OCI-LY1 (cell line): ENCODE data around the gene SRRM2.
A peak's percentile ranks its signal among the peaks of the same experiment; 100 is the strongest.

Experiments used
- H2AFZ ChIP-seq: fragments of 200-600 bp; sonication (generic), shearing (Covaris generic); 2 replicates; pipeline ENCODE4 v1.6.0; 2014; ENCODE audit warnings: antibody characterized with exemption, mild to moderate bottlenecking, low read length
- H3F3A ChIP-seq: fragments of 200-600 bp; sonication (generic), shearing (Covaris generic); 2 replicates; pipeline ENCODE4 v1.6.0; 2014; ENCODE audit warnings: mild to moderate bottlenecking, antibody characterized with exemption, low read length, moderate library complexity; ENCODE audit not compliant: insufficient read depth
- H3K27ac ChIP-seq: fragments of 200-600 bp; sonication (generic); 2 replicates; pipeline ENCODE4 v1.5.1; 2014; ENCODE audit warnings: low read length, mixed run types, mild to moderate bottlenecking, low read depth; ENCODE audit not compliant: poor library complexity, severe bottlenecking
- H3K27me3 ChIP-seq: fragments of 200-600 bp; sonication (generic); 2 replicates; pipeline ENCODE4 v1.6.0; 2014; ENCODE audit warnings: antibody characterized with exemption, mild to moderate bottlenecking, low read length, moderate library complexity; ENCODE audit not compliant: insufficient read depth
- H3K36me3 ChIP-seq: fragments of 200-600 bp; sonication (generic); 2 replicates; pipeline ENCODE4 v1.6.1; 2014; ENCODE audit warnings: mild to moderate bottlenecking, antibody characterized with exemption, low read length, moderate library complexity, mixed read lengths; ENCODE audit not compliant: insufficient read depth
- H3K4me1 ChIP-seq: fragments of 200-600 bp; sonication (generic); 2 replicates; pipeline ENCODE4 v1.5.1; 2014; ENCODE audit warnings: mild to moderate bottlenecking, low read length, moderate library complexity; ENCODE audit not compliant: insufficient read depth, severe bottlenecking
- H3K4me2 ChIP-seq: fragments of 200-600 bp; sonication (generic), shearing (Covaris generic); 2 replicates; pipeline ENCODE4 v1.6.1; 2014; ENCODE audit warnings: low read length
- H3K4me3 ChIP-seq: fragments of 200-600 bp; sonication (generic); 2 replicates; pipeline ENCODE4 v1.5.1; 2014; ENCODE audit warnings: low read length, low read depth, mild to moderate bottlenecking, mixed read lengths; ENCODE audit not compliant: poor library complexity, severe bottlenecking
- H3K79me2 ChIP-seq: fragments of 200-600 bp; shearing (Covaris generic); 2 replicates; pipeline ENCODE4 v1.6.1; 2016; ENCODE audit warnings: mixed run types, low read length, mixed read lengths; ENCODE audit not compliant: insufficient read depth
- H3K9ac ChIP-seq: fragments of 200-600 bp; sonication (generic), shearing (Covaris generic); 2 replicates; pipeline ENCODE4 v1.6.1; 2014; ENCODE audit warnings: mild to moderate bottlenecking, low read length, mixed read lengths
- H3K9me2 ChIP-seq: fragments of 200-600 bp; sonication (generic), shearing (Covaris generic); 2 replicates; pipeline ENCODE4 v1.6.1; 2014; ENCODE audit warnings: low read depth, mild to moderate bottlenecking, low read length, mixed read lengths
- H3K9me3 ChIP-seq: fragments of 200-600 bp; shearing (Covaris generic); 2 replicates; pipeline ENCODE4 v1.6.1; 2014; ENCODE audit warnings: low read length, mixed read lengths
- H4K20me1 ChIP-seq: fragments of 200-600 bp; sonication (generic), shearing (Covaris generic); 2 replicates; pipeline ENCODE4 v1.6.0; 2016; ENCODE audit warnings: mild to moderate bottlenecking, low read length; ENCODE audit not compliant: insufficient read depth
- CTCF ChIP-seq: fragments of 200-600 bp; sonication (generic), shearing (Covaris generic); IDR thresholded peaks from 2 replicates; pipeline ENCODE4 v1.5.1; 2017; ENCODE audit warnings: mild to moderate bottlenecking, antibody characterized with exemption, low read length, moderate library complexity, mixed read lengths
- EZH2 ChIP-seq: fragments of 200-600 bp; sonication (generic), shearing (Covaris generic); IDR thresholded peaks from 2 replicates; pipeline ENCODE4 v1.8.0; 2017; ENCODE audit warnings: borderline replicate concordance, mixed run types, mild to moderate bottlenecking, antibody characterized with exemption, low read length, moderate library complexity, mixed read lengths

The SRRM2 gene

GRCh38 chr16:2752035-2752849 is at the start of gene SRRM2:
Gene SRRM2, plus strand, starts transcription at chr16:2752638. Its CDS starts 3,727 bp downstream, at chr16:2756365.
- no peak for TF ChIP-seq EZH2
- TF ChIP-seq CTCF = no peak
- H3K36me3 ChIP-seq = peaks cover 51% of the 10 kb centered on the region

GRCh38 chr16:2702871-2703745 is 49.3 kb upstream of the SRRM2 start:
- Histone ChIP-seq H3K9me3 (no peaks in the 10 kb centered on the region), H3K4me2 (no peak overlapping the region), H3K36me3 (peaks cover 25% of the 10 kb centered on the region), H3K27me3 (no peaks in the 10 kb centered on the region), H3K79me2 (no peaks in the 10 kb centered on the region), H3K4me1 (no peaks in the 10 kb centered on the region), H3K27ac (no peak overlapping the region), H3K9ac (no peak overlapping the region), H2AFZ (no peak overlapping the region), H3K9me2 (no peaks in the 10 kb centered on the region), H4K20me1 (no peaks in the 10 kb centered on the region), H3K4me3 (no peak overlapping the region), H3F3A (no peaks in the 10 kb centered on the region)
- TF ChIP-seq EZH2 (no peak), CTCF (no peak)

More at GRCh38 chr16:2752035-2752849, at the start of gene SRRM2:
- Histone ChIP-seq H3K27ac (peak within 1 kb of the TSS; percentile 90), H2AFZ (peak within 1 kb of the TSS; percentile 9; the same call in 1 of the 2 replicates), H3F3A (no peaks in the 10 kb centered on the region), H3K4me3 (peak within 1 kb of the TSS; percentile 94), H3K4me2 (peak within 1 kb of the TSS; percentile 99), H3K9me3 (no peaks in the 10 kb centered on the region), H3K4me1 (peaks cover 33% of the 10 kb centered on the region), H3K9me2 (no peaks in the 10 kb centered on the region), H4K20me1 (peaks cover 7% of the 10 kb centered on the region), H3K27me3 (no peaks in the 10 kb centered on the region), H3K9ac (peak within 1 kb of the TSS; percentile 100), H3K79me2 (peaks cover 43% of the 10 kb centered on the region)

- no peaks in the 10 kb centered on the region for H3K9me2 ChIP-seq
- no peaks in the 10 kb centered on the region for H3K79me2 ChIP-seq
- H2AFZ ChIP-seq = no peak overlapping the region
- peaks cover 20% of the 10 kb centered on the region for H3K36me3 ChIP-seq
- no peaks in the 10 kb centered on the region for H3K9me3 ChIP-seq
- H3K9ac ChIP-seq = no peak overlapping the region
- H4K20me1 ChIP-seq = no peaks in the 10 kb centered on the region
- no peak overlapping the region for H3K4me3 ChIP-seq
- H3K27ac ChIP-seq = no peak overlapping the region
- no peaks in the 10 kb centered on the region for H3K4me1 ChIP-seq
- no peaks in the 10 kb centered on the region for H3K27me3 ChIP-seq
- no peak overlapping the region for H3K4me2 ChIP-seq
- TF ChIP-seq EZH2 (no peak), CTCF (no peak)
- H3F3A ChIP-seq = no peaks in the 10 kb centered on the region
Measured at GRCh38 chr16:2704166-2704982, 48.1 kb upstream of the SRRM2 start.
